Measurements from ENCODE around the gene IMMP2L.

Gene IMMP2L

GRCh38 chr7:110974441-110974840, 587.9 kb downstream of the IMMP2L start:
- peaks cover 22% of the 10 kb centered on the region for H3K4me1 Mint-ChIP-seq

GRCh38 chr7:110973196-110973990, 588.9 kb downstream of the IMMP2L start:
- peaks cover 22% of the 10 kb centered on the region for H3K4me1 Mint-ChIP-seq
- H3K4me3 Mint-ChIP-seq = no peak overlapping the region
- no peaks in the 10 kb centered on the region for H3K9me3 Mint-ChIP-seq
- H3K27me3 Mint-ChIP-seq (ENCODE audit: low read depth) = no peaks in the 10 kb centered on the region
- no peak for TF ChIP-seq CTCF (IDR thresholded peaks at IDR 0.05; ENCODE audit: unreplicated experiment in 3 of 3)
- H3K36me3 Mint-ChIP-seq (ENCODE audit: low read depth) = no peaks in the 10 kb centered on the region
- peak overlapping the region in 2 of 3 experiments; percentile 32 to 69 for H3K27ac Mint-ChIP-seq

More at GRCh38 chr7:110974441-110974840, 587.9 kb downstream of the IMMP2L start:
- no peak for TF ChIP-seq CTCF (IDR thresholded peaks at IDR 0.05; ENCODE audit: unreplicated experiment in 3 of 3)
- Mint-ChIP-seq H3K27ac (peak overlapping the region; percentile 4 to 23 (median 10)), H3K36me3 (ENCODE audit: low read depth) (no peaks in the 10 kb centered on the region), H3K4me3 (no peak overlapping the region), H3K9me3 (no peaks in the 10 kb centered on the region), H3K27me3 (ENCODE audit: low read depth) (no peaks in the 10 kb centered on the region)

- no peaks in the 10 kb centered on the region for H3K27me3 Mint-ChIP-seq (ENCODE audit: low read depth)
- H3K27ac Mint-ChIP-seq = peak overlapping the region; percentile 20 to 47 (median 25)
- no peak for TF ChIP-seq CTCF (IDR thresholded peaks at IDR 0.05; ENCODE audit: unreplicated experiment in 3 of 3)
- H3K9me3 Mint-ChIP-seq = no peaks in the 10 kb centered on the region
- peaks cover 11% of the 10 kb centered on the region for H3K4me1 Mint-ChIP-seq
- no peaks in the 10 kb centered on the region for H3K36me3 Mint-ChIP-seq (ENCODE audit: low read depth)
- no peak overlapping the region for H3K4me3 Mint-ChIP-seq
Observed at GRCh38 chr7:110964775-110965174, 597.5 kb downstream of the IMMP2L start.

- Mint-ChIP-seq H3K27ac (peak overlapping the region in 1 of 3 experiments; percentile 32), H3K27me3 (ENCODE audit: low read depth) (no peaks in the 10 kb centered on the region), H3K4me1 (peaks cover 11% of the 10 kb centered on the region), H3K4me3 (no peak overlapping the region), H3K9me3 (no peaks in the 10 kb centered on the region), H3K36me3 (ENCODE audit: low read depth) (no peaks in the 10 kb centered on the region)
- no peak for TF ChIP-seq CTCF (IDR thresholded peaks at IDR 0.05; ENCODE audit: unreplicated experiment in 3 of 3)
Observed at GRCh38 chr7:110962826-110963225, 599.5 kb downstream of the IMMP2L start.

- no peaks in the 10 kb centered on the region for H3K9me3 Mint-ChIP-seq
- H3K27me3 Mint-ChIP-seq (ENCODE audit: low read depth) = no peaks in the 10 kb centered on the region
- H3K27ac Mint-ChIP-seq = peak overlapping the region in 1 of 3 experiments; percentile 32
- peaks cover 11% of the 10 kb centered on the region for H3K4me1 Mint-ChIP-seq
- TF ChIP-seq CTCF (IDR thresholded peaks at IDR 0.05; ENCODE audit: unreplicated experiment in 3 of 3) = no peak
- no peaks in the 10 kb centered on the region for H3K36me3 Mint-ChIP-seq (ENCODE audit: low read depth)
- no peak overlapping the region for H3K4me3 Mint-ChIP-seq
Observed at GRCh38 chr7:110962374-110962773, 599.9 kb downstream of the IMMP2L start.

GRCh38 chr7:110960811-110961210, 601.5 kb downstream of the IMMP2L start:
- no peaks in the 10 kb centered on the region for H3K9me3 Mint-ChIP-seq
- H3K4me1 Mint-ChIP-seq = peaks cover 19% of the 10 kb centered on the region
- no peak for TF ChIP-seq CTCF (IDR thresholded peaks at IDR 0.05; ENCODE audit: unreplicated experiment in 3 of 3)
- H3K27me3 Mint-ChIP-seq (ENCODE audit: low read depth) = no peaks in the 10 kb centered on the region
- H3K36me3 Mint-ChIP-seq (ENCODE audit: low read depth) = no peaks in the 10 kb centered on the region
- H3K27ac Mint-ChIP-seq = no peak overlapping the region
- H3K4me3 Mint-ChIP-seq = no peak overlapping the region
